Neural cell (in vitro differentiated cells): Measurements from ENCODE around the gene DCUN1D2.

Experiments
- EP300 ChIP-seq: fragments of 450-650 bp; conservative IDR thresholded peaks from 2 replicates; pipeline ENCODE4 v1.6.1; 2014; ENCODE audit warnings: antibody characterized with exemption, mild to moderate bottlenecking, moderate library complexity; ENCODE audit not compliant: poor library complexity, severe bottlenecking
- EZH2 ChIP-seq: fragments of 200-600, 300-800 bp; shearing (Covaris generic), sonication (generic); IDR thresholded peaks from 2 replicates; pipeline ENCODE4 v1.6.1; 2014; ENCODE audit warnings: antibody characterized with exemption, low read length, borderline replicate concordance, mild to moderate bottlenecking; ENCODE audit not compliant: insufficient read depth, poor library complexity, severe bottlenecking
- MXI1 ChIP-seq: fragments of 450-650 bp; conservative IDR thresholded peaks from 2 replicates; pipeline ENCODE4 v1.6.1; 2014; ENCODE audit warnings: antibody characterized with exemption, mild to moderate bottlenecking; ENCODE audit not compliant: poor library complexity, severe bottlenecking
- POLR2AphosphoS5 ChIP-seq: IDR thresholded peaks from 2 replicates; pipeline ENCODE4 v1.6.1; 2012
- RAD21 ChIP-seq: fragments of 450-650 bp; conservative IDR thresholded peaks from 2 replicates; pipeline ENCODE4 v1.6.1; 2014; ENCODE audit warnings: antibody characterized with exemption, mild to moderate bottlenecking, moderate library complexity
- SMC3 ChIP-seq: fragments of 450-650 bp; conservative IDR thresholded peaks from 2 replicates; pipeline ENCODE4 v1.6.1; 2014; ENCODE audit warnings: antibody characterized with exemption, mild to moderate bottlenecking, moderate library complexity; ENCODE audit not compliant: poor library complexity
- TAF1 ChIP-seq: IDR thresholded peaks from 2 replicates; pipeline ENCODE4 v1.6.1; 2012; ENCODE audit warnings: low read depth
- TF ChIP-seq, protein P1 (sequence below): fragments of 450-650 bp; IDR thresholded peaks from 2 replicates; pipeline ENCODE4 v1.5.1; 2014; ENCODE audit warnings: antibody characterized with exemption, mild to moderate bottlenecking, moderate library complexity; ENCODE audit not compliant: poor library complexity, severe bottlenecking
- TF ChIP-seq, protein P2 (sequence below): IDR thresholded peaks from 2 replicates; pipeline ENCODE4 v1.6.1; 2012; ENCODE audit warnings: borderline replicate concordance

DNA sequence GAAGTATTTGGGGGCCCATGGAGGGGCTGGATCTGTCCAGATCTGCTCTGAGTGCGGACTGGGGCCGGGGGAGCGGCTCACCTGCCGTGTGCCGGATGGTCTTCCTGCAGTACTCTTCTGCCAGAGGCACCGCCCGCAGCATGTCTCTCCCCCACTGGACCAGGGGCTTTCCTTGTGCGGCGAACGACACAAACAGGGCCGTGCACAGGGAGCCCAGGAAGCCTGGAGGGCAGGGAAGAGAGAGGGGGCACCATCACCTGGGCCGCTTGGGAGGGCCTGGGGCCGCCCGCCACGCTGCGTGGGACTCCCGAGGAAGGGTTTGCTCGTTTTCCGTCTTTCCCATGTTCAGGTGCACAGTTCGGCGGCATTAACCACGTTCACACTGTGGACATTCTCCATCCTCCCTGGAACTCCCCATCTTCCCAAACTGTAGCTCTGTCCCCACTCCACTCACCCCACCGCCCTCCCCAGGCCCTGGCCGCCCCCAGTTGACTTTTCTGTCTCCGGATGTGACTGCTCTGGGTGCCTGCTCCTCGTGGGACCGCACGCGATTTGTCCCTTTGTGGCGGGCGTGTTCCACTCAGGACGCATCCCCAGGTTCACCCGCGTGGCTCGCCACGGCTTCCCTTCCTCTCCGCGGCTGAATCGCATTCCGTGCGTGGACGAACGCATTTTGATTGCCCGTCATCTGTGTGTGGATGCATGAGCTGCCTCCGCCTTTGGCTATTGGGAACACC lies 61.5 kb downstream of the DCUN1D2 start:
- TF ChIP-seq, protein P1, sequence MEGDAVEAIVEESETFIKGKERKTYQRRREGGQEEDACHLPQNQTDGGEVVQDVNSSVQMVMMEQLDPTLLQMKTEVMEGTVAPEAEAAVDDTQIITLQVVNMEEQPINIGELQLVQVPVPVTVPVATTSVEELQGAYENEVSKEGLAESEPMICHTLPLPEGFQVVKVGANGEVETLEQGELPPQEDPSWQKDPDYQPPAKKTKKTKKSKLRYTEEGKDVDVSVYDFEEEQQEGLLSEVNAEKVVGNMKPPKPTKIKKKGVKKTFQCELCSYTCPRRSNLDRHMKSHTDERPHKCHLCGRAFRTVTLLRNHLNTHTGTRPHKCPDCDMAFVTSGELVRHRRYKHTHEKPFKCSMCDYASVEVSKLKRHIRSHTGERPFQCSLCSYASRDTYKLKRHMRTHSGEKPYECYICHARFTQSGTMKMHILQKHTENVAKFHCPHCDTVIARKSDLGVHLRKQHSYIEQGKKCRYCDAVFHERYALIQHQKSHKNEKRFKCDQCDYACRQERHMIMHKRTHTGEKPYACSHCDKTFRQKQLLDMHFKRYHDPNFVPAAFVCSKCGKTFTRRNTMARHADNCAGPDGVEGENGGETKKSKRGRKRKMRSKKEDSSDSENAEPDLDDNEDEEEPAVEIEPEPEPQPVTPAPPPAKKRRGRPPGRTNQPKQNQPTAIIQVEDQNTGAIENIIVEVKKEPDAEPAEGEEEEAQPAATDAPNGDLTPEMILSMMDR: no peak
- TF ChIP-seq EP300: no peak
- TF ChIP-seq RAD21: no peak
- TF ChIP-seq POLR2AphosphoS5: no peak
- TF ChIP-seq, protein P2, sequence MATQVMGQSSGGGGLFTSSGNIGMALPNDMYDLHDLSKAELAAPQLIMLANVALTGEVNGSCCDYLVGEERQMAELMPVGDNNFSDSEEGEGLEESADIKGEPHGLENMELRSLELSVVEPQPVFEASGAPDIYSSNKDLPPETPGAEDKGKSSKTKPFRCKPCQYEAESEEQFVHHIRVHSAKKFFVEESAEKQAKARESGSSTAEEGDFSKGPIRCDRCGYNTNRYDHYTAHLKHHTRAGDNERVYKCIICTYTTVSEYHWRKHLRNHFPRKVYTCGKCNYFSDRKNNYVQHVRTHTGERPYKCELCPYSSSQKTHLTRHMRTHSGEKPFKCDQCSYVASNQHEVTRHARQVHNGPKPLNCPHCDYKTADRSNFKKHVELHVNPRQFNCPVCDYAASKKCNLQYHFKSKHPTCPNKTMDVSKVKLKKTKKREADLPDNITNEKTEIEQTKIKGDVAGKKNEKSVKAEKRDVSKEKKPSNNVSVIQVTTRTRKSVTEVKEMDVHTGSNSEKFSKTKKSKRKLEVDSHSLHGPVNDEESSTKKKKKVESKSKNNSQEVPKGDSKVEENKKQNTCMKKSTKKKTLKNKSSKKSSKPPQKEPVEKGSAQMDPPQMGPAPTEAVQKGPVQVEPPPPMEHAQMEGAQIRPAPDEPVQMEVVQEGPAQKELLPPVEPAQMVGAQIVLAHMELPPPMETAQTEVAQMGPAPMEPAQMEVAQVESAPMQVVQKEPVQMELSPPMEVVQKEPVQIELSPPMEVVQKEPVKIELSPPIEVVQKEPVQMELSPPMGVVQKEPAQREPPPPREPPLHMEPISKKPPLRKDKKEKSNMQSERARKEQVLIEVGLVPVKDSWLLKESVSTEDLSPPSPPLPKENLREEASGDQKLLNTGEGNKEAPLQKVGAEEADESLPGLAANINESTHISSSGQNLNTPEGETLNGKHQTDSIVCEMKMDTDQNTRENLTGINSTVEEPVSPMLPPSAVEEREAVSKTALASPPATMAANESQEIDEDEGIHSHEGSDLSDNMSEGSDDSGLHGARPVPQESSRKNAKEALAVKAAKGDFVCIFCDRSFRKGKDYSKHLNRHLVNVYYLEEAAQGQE: no peak
- TF ChIP-seq SMC3: no peak
- TF ChIP-seq TAF1: no peak
- TF ChIP-seq EZH2: no peak
- TF ChIP-seq MXI1: no peak
